C1 segment of cervical spinal cord (tissue), 14 donors: ENCODE measurements around the gene LOX.

Experiments used
- DNase-seq, 14 donors: peaks; one replicate each; lab custom pipeline; 2025; lab: John Stamatoyannopoulos, UW

The LOX gene

GRCh38 chr5:122053181-122054109 is 24.6 kb downstream of the LOX start:
- DNase-seq, result peak in 1 of 14 donors; percentile 2

- DNase-seq, result no peak
Measured at GRCh38 chr5:122051569-122051968, 26.5 kb downstream of the LOX start.

- no peak for DNase-seq
Measured at GRCh38 chr5:122050959-122051358, 27.1 kb downstream of the LOX start.

- no peak for DNase-seq
Measured at GRCh38 chr5:122040636-122041302, 37.3 kb downstream of the LOX start.

- no peak for DNase-seq
Measured at GRCh38 chr5:122036326-122036725, 41.7 kb downstream of the LOX start.

GRCh38 chr5:122035913-122036312 is 42.1 kb downstream of the LOX start:
- DNase-seq, result no peak

GRCh38 chr5:122031836-122032235 is 46.2 kb downstream of the LOX start:
- no peak for DNase-seq

- DNase-seq, result no peak
Measured at GRCh38 chr5:122030251-122030650, 47.8 kb downstream of the LOX start.

- no peak for DNase-seq
Measured at GRCh38 chr5:122029818-122030217, 48.2 kb downstream of the LOX start.

- no peak for DNase-seq
Measured at GRCh38 chr5:122022966-122023365, 55.1 kb downstream of the LOX start.

- DNase-seq, result no peak
Measured at GRCh38 chr5:122019919-122020590, 58.0 kb downstream of the LOX start.

GRCh38 chr5:122015471-122015870 is 62.6 kb downstream of the LOX start:
- no peak for DNase-seq

GRCh38 chr5:122014236-122014935 is 63.7 kb downstream of the LOX start:
- DNase-seq, result no peak
